K562 (cell line): ENCODE results near the gene UNKL. TPM values are rescaled to one million over a fixed set of nuclear protein-coding genes. Genes with fewer than 3 reads are reported as not detected.

Source experiments
- ATAC-seq: fragments of 200-7000 bp; cut with Tn5 transposase; 3 replicates; pipeline ENCODE4 v1.9.1; 2020; ENCODE audit warnings: moderate library complexity
- BruUV-seq: library from RNA; stranded (reverse); fragments of 400-500 nt; replicated peaks from 2 replicates; lab custom pipeline; 2021; lab: Mats Ljungman, UMichigan
- CTCF ChIA-PET: fragments of 300-600 bp; formaldehyde crosslinking; extraction: SDS; loops from one replicate; lab custom pipeline; 2021; ENCODE audit warnings: low intra/inter-chr PET ratio; lab: Yijun Ruan, JAX
- POLR2A ChIA-PET: fragments of 300-600, 350-650 bp; sonication (Branson Sonifier 250); formaldehyde crosslinking; extraction: SDS; loops from one replicate; lab custom pipeline; 2021; ENCODE audit warnings: antibody characterized with exemption, inconsistent platforms; lab: Yijun Ruan, JAX
- DNase-seq, 4 experiments: peaks; one replicate each; pipeline versions ENCODE4 v3.0.0 to v3.0.0-alpha.2; 2011 to 2018; ENCODE audit warnings: low spot score in 3 of 4, mixed read lengths in 3 of 4; ENCODE audit errors: extremely low read depth in 1 of 4
- FAIRE-seq: peaks from 2 replicates; lab custom pipeline; 2011; peaks lifted over from hg19 to GRCh38; lab: Jason Lieb, UNC
- H2AFZ ChIP-seq: 2 replicates; pipeline ENCODE4 v1.6.0; 2011; ENCODE audit warnings: low read depth, low read length, control low read depth, inconsistent platforms
- H3K27ac ChIP-seq: fragments of 200-600 bp; 3 replicates; pipeline ENCODE4 v1.8.0; 2011; ENCODE audit warnings: low read depth, mild to moderate bottlenecking, control low read depth, inconsistent platforms, low read length, moderate library complexity, mixed read lengths; ENCODE audit errors: extremely low read depth
- H3K27me3 ChIP-seq, 2 experiments: fragments of 300-600 bp in 1 of 2; 2 replicates in 1 of 2; 3 replicates in 1 of 2; pipeline versions ENCODE4 v1.6.0 to v1.8.0; 2011; ENCODE audit warnings: inconsistent platforms in 2 of 2, low read length in 2 of 2, mild to moderate bottlenecking in 1 of 2, mixed read lengths in 1 of 2, moderate library complexity in 1 of 2; ENCODE audit not compliant: control insufficient read depth in 2 of 2, insufficient read depth in 2 of 2
- H3K36me3 ChIP-seq: fragments of 300-600 bp; 3 replicates; pipeline ENCODE4 v1.8.0; 2011; ENCODE audit warnings: mild to moderate bottlenecking, low read length, inconsistent platforms; ENCODE audit not compliant: control insufficient read depth, insufficient read depth
- H3K4me1 ChIP-seq, 2 experiments: fragments of 200-600 bp in 1 of 2; replicated peaks in 1 of 2; 2 replicates in 1 of 2; 3 replicates in 1 of 2; pipeline versions ENCODE4 v1.5.1 to v1.8.0; 2011; ENCODE audit warnings: inconsistent platforms in 2 of 2, low read length in 2 of 2, mild to moderate bottlenecking in 1 of 2, mixed read lengths in 1 of 2, moderate library complexity in 1 of 2; ENCODE audit not compliant: control insufficient read depth in 2 of 2, insufficient read depth in 2 of 2
- H3K4me2 ChIP-seq: 2 replicates; pipeline ENCODE4 v1.6.1; 2011; ENCODE audit warnings: low read length, control low read depth, inconsistent platforms, mixed read lengths; ENCODE audit not compliant: insufficient read depth
- H3K4me3 ChIP-seq: fragments of 200-600 bp; sonication (generic), shearing (Covaris generic); 2 replicates; pipeline ENCODE4 v1.5.1; 2016; ENCODE audit warnings: control low read depth, inconsistent platforms
- H3K79me2 ChIP-seq: fragments of 200-600 bp; 3 replicates; pipeline ENCODE4 v1.8.0; 2011; ENCODE audit warnings: low read length, inconsistent platforms; ENCODE audit not compliant: control insufficient read depth, insufficient read depth
- H3K9ac ChIP-seq, 2 experiments: 2 replicates each; pipeline versions ENCODE4 v1.6.0 to v1.6.1; 2011; ENCODE audit warnings: low read depth in 2 of 2, low read length in 2 of 2, control low read depth in 1 of 2, inconsistent platforms in 1 of 2, mild to moderate bottlenecking in 1 of 2, mixed read lengths in 1 of 2; ENCODE audit not compliant: insufficient read depth in 1 of 2
- H3K9me1 ChIP-seq: one replicate; pipeline ENCODE4 v1.6.0; 2011; ENCODE audit warnings: inconsistent platforms, mild to moderate bottlenecking, low read length, moderate library complexity; ENCODE audit not compliant: control insufficient read depth, insufficient read depth
- H3K9me3 ChIP-seq: replicated peaks from 2 replicates; pipeline ENCODE4 v1.5.1; 2011; ENCODE audit warnings: low read depth, low read length, inconsistent platforms; ENCODE audit not compliant: control insufficient read depth, insufficient read depth
- H4K20me1 ChIP-seq: replicated peaks from 2 replicates; pipeline ENCODE4 v1.6.1; 2011; ENCODE audit warnings: low read length, inconsistent platforms, mixed read lengths; ENCODE audit not compliant: control insufficient read depth, insufficient read depth
- IRF9 ChIP-seq: fragments of 450-650 bp; IDR thresholded peaks from 2 replicates; pipeline ENCODE4 v1.6.1; 2016; ENCODE audit warnings: missing biosample characterization, missing genetic modification characterization
- MCM5 ChIP-seq: fragments of 450-650 bp; IDR thresholded peaks from 2 replicates; pipeline ENCODE4 v1.6.1; 2016; ENCODE audit warnings: low read depth
- NFATC3 ChIP-seq: fragments of 450-650 bp; IDR thresholded peaks from 2 replicates; pipeline ENCODE4 v1.6.1; 2017; ENCODE audit warnings: mild to moderate bottlenecking
- NR2F6 ChIP-seq: fragments of 450-650 bp; formaldehyde crosslinking; IDR thresholded peaks from 2 replicates; pipeline ENCODE4 v1.4.0; 2020; ENCODE audit warnings: mild to moderate bottlenecking
- PURB ChIP-seq: sonication (generic); formaldehyde crosslinking; IDR thresholded peaks from 2 replicates; pipeline ENCODE4 v1.9.0; 2021; ENCODE audit warnings: low read depth, mild to moderate bottlenecking, missing genetic modification reagents
- RBM15 ChIP-seq: fragments of 200-400 bp; formaldehyde crosslinking; IDR thresholded peaks from 2 replicates; pipeline ENCODE4 v1.6.1; 2018; ENCODE audit warnings: mild to moderate bottlenecking, low read length, moderate library complexity; ENCODE audit not compliant: insufficient read depth
- SRF ChIP-seq, 2 experiments: fragments of 250-450, 450-650 bp in 1 of 2; sonication (Bioruptor Pico) in 1 of 2; sonication (generic) in 1 of 2; formaldehyde crosslinking; IDR thresholded peaks; 2 replicates each; pipeline versions ENCODE4 v1.5.0 to v1.5.1; 2020 to 2022; ENCODE audit warnings: mild to moderate bottlenecking in 1 of 2, missing genetic modification reagents in 1 of 2
- TCF3 ChIP-seq: sonication (generic); formaldehyde crosslinking; IDR thresholded peaks from 2 replicates; pipeline ENCODE4 v1.4.0; 2020; ENCODE audit warnings: mild to moderate bottlenecking, missing genetic modification reagents
- WGBS: fragments of 100-300 bp; shearing (Covaris generic); methylation state at CpG from one replicate; pipeline ENCODE4 v1.1.6; 2016; ENCODE audit warnings: low coverage, mixed read lengths; ENCODE audit not compliant: insufficient coverage; ENCODE audit errors: missing lambda C conversion rate; 5-methylcytosine and 5-hydroxymethylcytosine counted together
- in situ Hi-C: fragments of 300-500 bp; cut with MboI; formaldehyde crosslinking; loops from 4 replicates; pipeline ENCODE4 v1.15.0; 2018; ENCODE audit warnings: inconsistent platforms, mixed read lengths
- intact Hi-C: fragments of 100-400 bp; cut with micrococcal nuclease; formaldehyde crosslinking; loops from 2 replicates; pipeline ENCODE4 v1.14.2; 2022
- polyA plus RNA-seq, 8 experiments: library from polyadenylated mRNA; depleted of rRNA in 4 of 8; stranded (reverse) in 5 of 8; unstranded in 3 of 8; fragments of >200 nt; fragmentation: Nextera tagmentation in 2 of 8; fragmentation: Illumina TruSeq in 1 of 8; extraction: Ambion mirVana in 2 of 8; extraction: Trizol in 1 of 8; gene quantifications; 2 replicates each; pipeline versions ENCODE4 v1.2.1 to v1.2.3, GENCODE V29; 2011 to 2014; ENCODE audit warnings: inconsistent platforms in 1 of 8, missing spikeins in 1 of 8
- total RNA-seq, 7 experiments: library from RNA; depleted of rRNA in 6 of 7; stranded (reverse); fragments of >200 nt in 6 of 7; fragmentation: Illumina TruSeq in 2 of 7; extraction: Trizol in 2 of 7; gene quantifications; 2 replicates each; pipeline versions ENCODE4 v1.2.1 to v1.2.3, GENCODE V29; 2011 to 2021; ENCODE audit warnings: low replicate concordance in 1 of 7
- TF ChIP-seq, protein P1 (sequence below), 2 experiments: fragments of 450-650 bp; conservative IDR thresholded peaks; 2 replicates each; pipeline ENCODE4 v1.6.1; 2017; ENCODE audit warnings: mild to moderate bottlenecking in 2 of 2, moderate library complexity in 2 of 2

Gene UNKL
- total and polyA plus RNA-seq, 9 of the 15 experiments (the other 6 are each of a cell fraction or from before 2014, with no cell fraction given), result 0.37 to 30.2 (median 5.1) TPM

- FAIRE-seq (no peak), ATAC-seq (no peak), DNase-seq (no peak)
- H2AFZ ChIP-seq, result no peak overlapping the region
- H3K27me3 ChIP-seq, result no peaks in the 10 kb centered on the region
- TF ChIP-seq MCM5, result no peak
- no peak for TF ChIP-seq SRF (CRISPR knock-in tag; IDR thresholded peaks at IDR 0.05)
- TF ChIP-seq NR2F6 (CRISPR knock-in tag), result no peak
- no peak for TF ChIP-seq RBM15
- TF ChIP-seq IRF9 (tag), result no peak
- TF ChIP-seq PURB (CRISPR knock-in tag), result no peak
- TF ChIP-seq, protein P1, sequence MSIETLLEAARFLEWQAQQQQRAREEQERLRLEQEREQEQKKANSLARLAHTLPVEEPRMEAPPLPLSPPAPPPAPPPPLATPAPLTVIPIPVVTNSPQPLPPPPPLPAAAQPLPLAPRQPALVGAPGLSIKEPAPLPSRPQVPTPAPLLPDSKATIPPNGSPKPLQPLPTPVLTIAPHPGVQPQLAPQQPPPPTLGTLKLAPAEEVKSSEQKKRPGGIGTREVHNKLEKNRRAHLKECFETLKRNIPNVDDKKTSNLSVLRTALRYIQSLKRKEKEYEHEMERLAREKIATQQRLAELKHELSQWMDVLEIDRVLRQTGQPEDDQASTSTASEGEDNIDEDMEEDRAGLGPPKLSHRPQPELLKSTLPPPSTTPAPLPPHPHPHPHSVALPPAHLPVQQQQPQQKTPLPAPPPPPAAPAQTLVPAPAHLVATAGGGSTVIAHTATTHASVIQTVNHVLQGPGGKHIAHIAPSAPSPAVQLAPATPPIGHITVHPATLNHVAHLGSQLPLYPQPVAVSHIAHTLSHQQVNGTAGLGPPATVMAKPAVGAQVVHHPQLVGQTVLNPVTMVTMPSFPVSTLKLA (conservative IDR thresholded peaks at IDR 0.05), result no peak
- no peak for TF ChIP-seq TCF3 (CRISPR knock-in tag)
- TF ChIP-seq NFATC3, result no peak
- no peak overlapping the region for H3K4me3 ChIP-seq
- BruUV-seq, result no TSS peak
- no peak overlapping the region for H3K4me2 ChIP-seq
- peaks cover 7 to 56% of the 10 kb centered on the region in 2 experiments; a peak in 4 of 5 replicates for H3K4me1 ChIP-seq
- H3K79me2 ChIP-seq, result peaks cover 8% of the 10 kb centered on the region
- no peaks in the 10 kb centered on the region for H3K9me1 ChIP-seq
- ChIA-PET CTCF (no interaction called here), POLR2A (interaction anchor here (0.7 to 1.0 kb wide), 3 partner anchors 8 to 227 kb away, joined by 3 to 4 read pairs (median 4); no protein-coding TSS in a partner anchor)
- H3K36me3 ChIP-seq, result no peaks in the 10 kb centered on the region; the same call in 2 of the 3 replicates
- H3K27ac ChIP-seq, result no peak overlapping the region
- peak overlapping the region in 1 of 2 experiments; percentile 74; a peak in 1 of 4 replicates for H3K9ac ChIP-seq
- H4K20me1 ChIP-seq, result peaks cover 2% of the 10 kb centered on the region; the same call in 1 of the 2 replicates
- intact Hi-C loops, result no loop called here
- H3K9me3 ChIP-seq, result no peaks in the 10 kb centered on the region
- in situ Hi-C loops, result no loop called here
- WGBS, result 65% methylated on average over 18 of the region's 18 CpGs
Observed at GRCh38 chr16:1383556-1383955, 30.9 kb downstream of the UNKL start.
